LNCaP clone FGC (cell line): ENCODE measurements around the gene ZNF710.

Experiments
- DNase-seq: peaks from one replicate; pipeline ENCODE4 v3.0.0-alpha.2; 2011; ENCODE audit warnings: low read depth
- H3K4me3 ChIP-seq: 2 replicates; pipeline ENCODE4 v1.5.1; 2011; ENCODE audit warnings: mild to moderate bottlenecking, low read depth, low read length, control low read depth
- TF ChIP-seq, protein P1 (sequence below): IDR thresholded peaks from 2 replicates; pipeline ENCODE4 v1.5.1; 2012; ENCODE audit warnings: mild to moderate bottlenecking; ENCODE audit not compliant: control insufficient read depth, insufficient read depth; ENCODE audit errors: extremely low read depth

Gene ZNF710

DNA sequence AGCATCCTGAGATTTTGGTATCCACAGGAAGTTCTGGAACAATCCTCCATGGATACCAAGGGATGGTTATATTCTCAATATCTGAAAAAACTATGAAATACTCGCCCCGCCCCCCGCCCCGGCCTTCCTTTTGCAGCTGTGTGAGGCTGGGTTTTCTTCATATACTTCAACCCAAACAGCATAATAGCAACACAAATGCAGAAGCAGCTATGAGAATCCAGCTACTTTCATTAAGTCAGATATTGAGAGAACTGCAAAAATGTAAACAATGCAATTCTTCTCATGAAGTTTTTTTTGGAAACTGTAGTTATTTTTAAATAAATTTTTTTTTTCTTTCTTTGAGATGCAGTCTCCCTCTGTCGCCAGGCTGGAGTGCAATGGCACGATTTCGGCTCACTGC is 112.0 kb downstream of the ZNF710 start:
- no peak for DNase-seq
- TF ChIP-seq, protein P1, sequence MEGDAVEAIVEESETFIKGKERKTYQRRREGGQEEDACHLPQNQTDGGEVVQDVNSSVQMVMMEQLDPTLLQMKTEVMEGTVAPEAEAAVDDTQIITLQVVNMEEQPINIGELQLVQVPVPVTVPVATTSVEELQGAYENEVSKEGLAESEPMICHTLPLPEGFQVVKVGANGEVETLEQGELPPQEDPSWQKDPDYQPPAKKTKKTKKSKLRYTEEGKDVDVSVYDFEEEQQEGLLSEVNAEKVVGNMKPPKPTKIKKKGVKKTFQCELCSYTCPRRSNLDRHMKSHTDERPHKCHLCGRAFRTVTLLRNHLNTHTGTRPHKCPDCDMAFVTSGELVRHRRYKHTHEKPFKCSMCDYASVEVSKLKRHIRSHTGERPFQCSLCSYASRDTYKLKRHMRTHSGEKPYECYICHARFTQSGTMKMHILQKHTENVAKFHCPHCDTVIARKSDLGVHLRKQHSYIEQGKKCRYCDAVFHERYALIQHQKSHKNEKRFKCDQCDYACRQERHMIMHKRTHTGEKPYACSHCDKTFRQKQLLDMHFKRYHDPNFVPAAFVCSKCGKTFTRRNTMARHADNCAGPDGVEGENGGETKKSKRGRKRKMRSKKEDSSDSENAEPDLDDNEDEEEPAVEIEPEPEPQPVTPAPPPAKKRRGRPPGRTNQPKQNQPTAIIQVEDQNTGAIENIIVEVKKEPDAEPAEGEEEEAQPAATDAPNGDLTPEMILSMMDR, result no peak
- no peak overlapping the region for H3K4me3 ChIP-seq

DNA sequence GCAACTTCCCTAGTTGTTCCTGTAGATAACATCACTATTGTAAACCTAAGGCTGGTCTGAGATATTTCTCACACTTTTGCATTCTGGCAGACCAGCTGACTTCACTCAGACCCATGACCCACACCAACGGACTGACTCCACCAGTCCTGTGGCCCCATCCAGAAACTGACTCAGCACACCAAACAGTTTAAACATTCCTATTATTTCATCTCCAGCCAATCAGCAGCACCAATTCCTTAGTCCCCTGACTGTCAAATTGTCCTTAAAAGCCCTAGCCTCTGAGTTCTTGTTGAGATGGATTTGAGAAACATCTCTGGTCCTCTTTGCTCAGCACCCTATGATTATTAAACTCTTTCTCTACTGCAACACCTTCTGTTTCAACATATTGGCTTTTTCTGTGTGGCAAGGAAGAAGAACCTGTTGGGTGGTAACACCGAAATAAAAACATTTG is 113.4 kb downstream of the ZNF710 start:
- TF ChIP-seq, protein P1, result no peak
- no peak for DNase-seq
- H3K4me3 ChIP-seq, result no peak overlapping the region

DNA sequence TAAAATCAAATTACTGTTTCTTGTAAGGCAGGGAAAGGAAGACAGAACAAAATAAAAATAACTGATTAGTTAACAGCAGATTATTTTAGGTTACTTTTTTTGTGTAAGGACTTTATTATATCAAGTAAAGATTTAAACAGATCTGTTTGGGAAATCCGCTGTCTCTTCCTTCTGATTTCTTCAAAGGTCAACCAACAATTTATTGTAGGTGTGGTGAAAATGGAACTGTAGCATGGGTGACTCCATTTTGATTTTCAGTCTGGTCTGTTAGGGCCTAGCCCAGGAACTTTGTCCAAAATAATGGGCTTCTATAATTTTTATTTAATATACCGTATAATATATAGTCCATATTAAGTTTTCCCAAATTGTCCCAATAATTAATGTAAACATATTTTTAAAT is 114.7 kb downstream of the ZNF710 start:
- TF ChIP-seq, protein P1, result no peak
- DNase-seq, result no peak
- no peak overlapping the region for H3K4me3 ChIP-seq

DNA sequence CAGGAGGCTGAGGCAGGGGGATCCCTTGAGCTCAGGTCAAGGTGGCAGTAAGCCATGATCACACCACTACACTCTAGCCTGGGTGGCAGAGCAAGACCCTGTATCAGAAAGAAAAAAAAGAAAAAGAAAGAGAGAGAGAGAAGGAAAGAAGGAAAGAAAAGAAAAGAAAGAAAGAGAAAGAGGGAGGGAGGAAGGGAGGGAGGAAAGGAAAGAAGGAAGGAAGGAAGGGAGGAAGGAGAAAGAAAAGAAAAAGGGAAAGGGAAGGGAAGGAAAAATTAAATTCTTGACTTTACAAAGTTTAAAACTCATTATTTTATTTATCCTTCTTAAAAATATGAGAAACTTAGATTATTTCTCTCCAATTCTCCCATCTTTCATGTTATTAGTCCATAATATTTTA is 118.2 kb downstream of the ZNF710 start:
- DNase-seq, result no peak
- TF ChIP-seq, protein P1, result no peak

DNA sequence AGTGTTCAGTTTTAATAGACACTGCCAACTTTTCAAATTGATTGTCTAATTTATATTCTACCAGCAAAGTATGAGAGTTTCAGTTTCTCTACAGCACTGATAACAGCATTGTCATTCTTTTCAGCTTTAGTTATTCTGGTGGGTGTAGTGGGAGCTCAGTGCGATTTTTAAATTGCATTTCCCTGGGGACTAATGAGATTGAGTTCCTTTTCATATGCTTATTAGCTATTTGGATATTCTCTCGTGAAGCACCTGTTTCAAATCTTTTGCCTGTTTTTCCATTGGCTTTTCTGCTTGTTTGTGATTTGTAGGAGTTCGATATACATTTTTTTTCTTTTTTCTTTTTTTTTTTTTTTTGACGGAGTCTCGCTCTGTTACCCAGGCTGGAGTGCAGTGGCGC is 120.0 kb downstream of the ZNF710 start:
- TF ChIP-seq, protein P1, result no peak
- no peak for DNase-seq
- H3K4me3 ChIP-seq, result no peak overlapping the region

More for the DNA sequence above, 118.2 kb downstream of the ZNF710 start:
- no peak overlapping the region for H3K4me3 ChIP-seq

DNA sequence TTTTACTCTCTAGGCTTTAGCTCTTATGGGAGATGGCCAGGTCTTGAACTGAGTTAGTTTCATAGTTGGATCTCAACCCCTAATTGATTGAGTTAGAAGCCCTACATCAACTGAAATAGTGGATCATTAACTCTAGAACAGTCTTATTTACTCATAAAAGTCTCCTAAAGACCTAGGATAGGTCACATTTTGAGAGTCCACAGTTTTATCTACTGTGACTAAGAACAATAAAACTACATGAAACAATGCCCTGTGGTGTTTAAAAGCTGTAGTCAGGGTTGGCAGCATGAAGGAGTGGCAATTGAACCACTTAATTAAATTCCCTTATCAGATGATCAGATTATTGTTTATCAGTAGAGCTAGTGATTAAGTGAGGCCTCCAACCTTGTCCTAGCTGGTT is 123.4 kb downstream of the ZNF710 start:
- TF ChIP-seq, protein P1, result no peak
- DNase-seq, result no peak
- no peak overlapping the region for H3K4me3 ChIP-seq

DNA sequence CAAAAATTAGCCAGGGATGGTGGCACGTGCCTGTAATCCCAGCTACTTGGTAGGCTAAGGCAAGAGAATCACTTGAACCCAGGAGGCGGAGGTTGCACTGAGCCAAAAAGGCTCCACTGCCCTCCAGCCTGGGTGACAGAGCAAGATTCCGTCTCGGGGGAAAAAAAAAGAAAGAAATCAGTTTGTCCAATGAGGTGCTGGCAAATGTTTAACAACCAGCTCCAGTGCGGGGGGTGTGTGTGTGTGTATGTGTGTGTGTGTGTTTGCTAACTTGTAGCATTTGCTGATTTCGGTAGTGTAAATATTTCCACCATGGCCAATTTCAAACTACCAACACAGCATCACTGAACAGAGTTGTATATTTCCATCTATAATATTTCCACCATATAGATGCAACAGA is 124.9 kb downstream of the ZNF710 start:
- H3K4me3 ChIP-seq, result no peak overlapping the region
- no peak for DNase-seq
- TF ChIP-seq, protein P1, result no peak
